K562 (cell line): ENCODE results near the gene BUB3. TPM values are rescaled to one million over a fixed set of nuclear protein-coding genes. Genes with fewer than 3 reads are reported as not detected.

ENCODE experiments used
- ATAC-seq: fragments of 200-7000 bp; cut with Tn5 transposase; 3 replicates; pipeline ENCODE4 v1.9.1; 2020; ENCODE audit warnings: moderate library complexity
- BruUV-seq: library from RNA; stranded (reverse); fragments of 400-500 nt; replicated peaks from 2 replicates; lab custom pipeline; 2021; lab: Mats Ljungman, UMichigan
- CTCF ChIA-PET: fragments of 300-600 bp; formaldehyde crosslinking; extraction: SDS; loops from one replicate; lab custom pipeline; 2021; ENCODE audit warnings: low intra/inter-chr PET ratio; lab: Yijun Ruan, JAX
- POLR2A ChIA-PET: fragments of 300-600, 350-650 bp; sonication (Branson Sonifier 250); formaldehyde crosslinking; extraction: SDS; loops from one replicate; lab custom pipeline; 2021; ENCODE audit warnings: antibody characterized with exemption, inconsistent platforms; lab: Yijun Ruan, JAX
- DNase-seq, 4 experiments: peaks; one replicate each; pipeline versions ENCODE4 v3.0.0 to v3.0.0-alpha.2; 2011 to 2018; ENCODE audit warnings: low spot score in 3 of 4, mixed read lengths in 3 of 4; ENCODE audit errors: extremely low read depth in 1 of 4
- FAIRE-seq: peaks from 2 replicates; lab custom pipeline; 2011; peaks lifted over from hg19 to GRCh38; lab: Jason Lieb, UNC
- H2AFZ ChIP-seq: 2 replicates; pipeline ENCODE4 v1.6.0; 2011; ENCODE audit warnings: low read depth, low read length, control low read depth, inconsistent platforms
- H3K27ac ChIP-seq: fragments of 200-600 bp; 3 replicates; pipeline ENCODE4 v1.8.0; 2011; ENCODE audit warnings: low read depth, mild to moderate bottlenecking, control low read depth, inconsistent platforms, low read length, moderate library complexity, mixed read lengths; ENCODE audit errors: extremely low read depth
- H3K27me3 ChIP-seq, 2 experiments: fragments of 300-600 bp in 1 of 2; 2 replicates in 1 of 2; 3 replicates in 1 of 2; pipeline versions ENCODE4 v1.6.0 to v1.8.0; 2011; ENCODE audit warnings: inconsistent platforms in 2 of 2, low read length in 2 of 2, mild to moderate bottlenecking in 1 of 2, mixed read lengths in 1 of 2, moderate library complexity in 1 of 2; ENCODE audit not compliant: control insufficient read depth in 2 of 2, insufficient read depth in 2 of 2
- H3K36me3 ChIP-seq: fragments of 300-600 bp; 3 replicates; pipeline ENCODE4 v1.8.0; 2011; ENCODE audit warnings: mild to moderate bottlenecking, low read length, inconsistent platforms; ENCODE audit not compliant: control insufficient read depth, insufficient read depth
- H3K4me1 ChIP-seq, 2 experiments: fragments of 200-600 bp in 1 of 2; replicated peaks in 1 of 2; 2 replicates in 1 of 2; 3 replicates in 1 of 2; pipeline versions ENCODE4 v1.5.1 to v1.8.0; 2011; ENCODE audit warnings: inconsistent platforms in 2 of 2, low read length in 2 of 2, mild to moderate bottlenecking in 1 of 2, mixed read lengths in 1 of 2, moderate library complexity in 1 of 2; ENCODE audit not compliant: control insufficient read depth in 2 of 2, insufficient read depth in 2 of 2
- H3K4me2 ChIP-seq: 2 replicates; pipeline ENCODE4 v1.6.1; 2011; ENCODE audit warnings: low read length, control low read depth, inconsistent platforms, mixed read lengths; ENCODE audit not compliant: insufficient read depth
- H3K4me3 ChIP-seq: fragments of 200-600 bp; sonication (generic), shearing (Covaris generic); 2 replicates; pipeline ENCODE4 v1.5.1; 2016; ENCODE audit warnings: control low read depth, inconsistent platforms
- H3K79me2 ChIP-seq: fragments of 200-600 bp; 3 replicates; pipeline ENCODE4 v1.8.0; 2011; ENCODE audit warnings: low read length, inconsistent platforms; ENCODE audit not compliant: control insufficient read depth, insufficient read depth
- H3K9ac ChIP-seq, 2 experiments: 2 replicates each; pipeline versions ENCODE4 v1.6.0 to v1.6.1; 2011; ENCODE audit warnings: low read depth in 2 of 2, low read length in 2 of 2, control low read depth in 1 of 2, inconsistent platforms in 1 of 2, mild to moderate bottlenecking in 1 of 2, mixed read lengths in 1 of 2; ENCODE audit not compliant: insufficient read depth in 1 of 2
- H3K9me1 ChIP-seq: one replicate; pipeline ENCODE4 v1.6.0; 2011; ENCODE audit warnings: inconsistent platforms, mild to moderate bottlenecking, low read length, moderate library complexity; ENCODE audit not compliant: control insufficient read depth, insufficient read depth
- H3K9me3 ChIP-seq: replicated peaks from 2 replicates; pipeline ENCODE4 v1.5.1; 2011; ENCODE audit warnings: low read depth, low read length, inconsistent platforms; ENCODE audit not compliant: control insufficient read depth, insufficient read depth
- H4K20me1 ChIP-seq: replicated peaks from 2 replicates; pipeline ENCODE4 v1.6.1; 2011; ENCODE audit warnings: low read length, inconsistent platforms, mixed read lengths; ENCODE audit not compliant: control insufficient read depth, insufficient read depth
- BCOR ChIP-seq: fragments of 450-650 bp; IDR thresholded peaks from 2 replicates; pipeline ENCODE4 v1.6.1; 2016
- C11orf30 ChIP-seq: fragments of 450-650 bp; IDR thresholded peaks from 2 replicates; pipeline ENCODE4 v1.6.1; 2016; ENCODE audit warnings: low read depth, mild to moderate bottlenecking
- GATA2 ChIP-seq: sonication (generic); formaldehyde crosslinking; IDR thresholded peaks from 2 replicates; pipeline ENCODE4 v1.4.0; 2020; ENCODE audit warnings: mild to moderate bottlenecking, missing genetic modification reagents
- HSF4 ChIP-seq: fragments of 250-450 bp; sonication (Bioruptor Pico); IDR thresholded peaks from 2 replicates; pipeline ENCODE4 v2.1.2; 2022; ENCODE audit warnings: mild to moderate bottlenecking, moderate library complexity, borderline replicate concordance
- TBL1XR1 ChIP-seq, 2 experiments: IDR thresholded peaks; 2 replicates each; pipeline ENCODE4 v1.6.1; 2012; ENCODE audit warnings: improper control_type of control experiment in 2 of 2, low read length in 2 of 2, mild to moderate bottlenecking in 1 of 2
- ZFP30 ChIP-seq: fragments of 250-450 bp; sonication (Bioruptor Pico); IDR thresholded peaks from 2 replicates; pipeline ENCODE4 v1.8.0; 2022; ENCODE audit warnings: moderate library complexity, mild to moderate bottlenecking, inconsistent platforms, borderline replicate concordance
- WGBS: fragments of 100-300 bp; shearing (Covaris generic); methylation state at CpG from one replicate; pipeline ENCODE4 v1.1.6; 2016; ENCODE audit warnings: low coverage, mixed read lengths; ENCODE audit not compliant: insufficient coverage; ENCODE audit errors: missing lambda C conversion rate; 5-methylcytosine and 5-hydroxymethylcytosine counted together
- in situ Hi-C: fragments of 300-500 bp; cut with MboI; formaldehyde crosslinking; loops from 4 replicates; pipeline ENCODE4 v1.15.0; 2018; ENCODE audit warnings: inconsistent platforms, mixed read lengths
- intact Hi-C: fragments of 100-400 bp; cut with micrococcal nuclease; formaldehyde crosslinking; loops from 2 replicates; pipeline ENCODE4 v1.14.2; 2022
- polyA plus RNA-seq, 8 experiments: library from polyadenylated mRNA; depleted of rRNA in 4 of 8; stranded (reverse) in 5 of 8; unstranded in 3 of 8; fragments of >200 nt; fragmentation: Nextera tagmentation in 2 of 8; fragmentation: Illumina TruSeq in 1 of 8; extraction: Ambion mirVana in 2 of 8; extraction: Trizol in 1 of 8; gene quantifications; 2 replicates each; pipeline versions ENCODE4 v1.2.1 to v1.2.3, GENCODE V29; 2011 to 2014; ENCODE audit warnings: inconsistent platforms in 1 of 8, missing spikeins in 1 of 8
- total RNA-seq, 7 experiments: library from RNA; depleted of rRNA in 6 of 7; stranded (reverse); fragments of >200 nt in 6 of 7; fragmentation: Illumina TruSeq in 2 of 7; extraction: Trizol in 2 of 7; gene quantifications; 2 replicates each; pipeline versions ENCODE4 v1.2.1 to v1.2.3, GENCODE V29; 2011 to 2021; ENCODE audit warnings: low replicate concordance in 1 of 7
- TF ChIP-seq, protein P1 (sequence below): sonication (generic); formaldehyde crosslinking; IDR thresholded peaks from 2 replicates; pipeline ENCODE4 v1.8.1; 2023; ENCODE audit warnings: mild to moderate bottlenecking, missing genetic modification reagents
- TF ChIP-seq, protein P2 (sequence below), 2 experiments: IDR thresholded peaks in 1 of 2; conservative IDR thresholded peaks in 1 of 2; 2 replicates each; pipeline ENCODE4 v1.6.1; 2016; ENCODE audit warnings: low read depth in 2 of 2, mild to moderate bottlenecking in 1 of 2, missing compliant biosample characterization in 1 of 2, missing genetic modification characterization in 1 of 2, moderate library complexity in 1 of 2

Gene BUB3
- total and polyA plus RNA-seq, 9 of the 15 experiments (the other 6 are each of a cell fraction or from before 2014, with no cell fraction given), result 167 to 761 (median 225) TPM

DNA sequence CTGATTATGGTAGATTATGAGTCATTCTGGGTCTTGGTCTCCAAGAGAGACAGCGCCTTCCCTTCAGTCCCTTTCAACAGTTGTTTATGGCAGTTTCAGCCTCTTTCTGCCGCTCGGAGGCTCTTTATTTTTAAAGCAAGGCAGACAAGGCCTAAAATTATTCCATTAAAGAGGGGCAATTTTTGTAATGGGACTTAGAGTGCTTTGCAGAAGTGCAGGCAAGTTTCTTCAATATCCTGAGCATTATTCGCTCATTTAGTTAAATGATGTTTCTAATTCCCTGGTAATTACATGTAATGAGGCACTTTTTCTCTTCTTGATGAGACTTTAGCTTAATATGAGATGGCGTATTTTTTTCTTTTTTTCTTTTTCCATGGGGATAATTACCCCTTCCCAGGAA lies 33.6 kb downstream of the BUB3 start (continued):
- TF ChIP-seq ZFP30 (no peak), HSF4 (CRISPR knock-in tag) (no peak)
- TF ChIP-seq, protein P1, sequence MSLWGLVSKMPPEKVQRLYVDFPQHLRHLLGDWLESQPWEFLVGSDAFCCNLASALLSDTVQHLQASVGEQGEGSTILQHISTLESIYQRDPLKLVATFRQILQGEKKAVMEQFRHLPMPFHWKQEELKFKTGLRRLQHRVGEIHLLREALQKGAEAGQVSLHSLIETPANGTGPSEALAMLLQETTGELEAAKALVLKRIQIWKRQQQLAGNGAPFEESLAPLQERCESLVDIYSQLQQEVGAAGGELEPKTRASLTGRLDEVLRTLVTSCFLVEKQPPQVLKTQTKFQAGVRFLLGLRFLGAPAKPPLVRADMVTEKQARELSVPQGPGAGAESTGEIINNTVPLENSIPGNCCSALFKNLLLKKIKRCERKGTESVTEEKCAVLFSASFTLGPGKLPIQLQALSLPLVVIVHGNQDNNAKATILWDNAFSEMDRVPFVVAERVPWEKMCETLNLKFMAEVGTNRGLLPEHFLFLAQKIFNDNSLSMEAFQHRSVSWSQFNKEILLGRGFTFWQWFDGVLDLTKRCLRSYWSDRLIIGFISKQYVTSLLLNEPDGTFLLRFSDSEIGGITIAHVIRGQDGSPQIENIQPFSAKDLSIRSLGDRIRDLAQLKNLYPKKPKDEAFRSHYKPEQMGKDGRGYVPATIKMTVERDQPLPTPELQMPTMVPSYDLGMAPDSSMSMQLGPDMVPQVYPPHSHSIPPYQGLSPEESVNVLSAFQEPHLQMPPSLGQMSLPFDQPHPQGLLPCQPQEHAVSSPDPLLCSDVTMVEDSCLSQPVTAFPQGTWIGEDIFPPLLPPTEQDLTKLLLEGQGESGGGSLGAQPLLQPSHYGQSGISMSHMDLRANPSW (CRISPR knock-in tag), result no peak

DNA sequence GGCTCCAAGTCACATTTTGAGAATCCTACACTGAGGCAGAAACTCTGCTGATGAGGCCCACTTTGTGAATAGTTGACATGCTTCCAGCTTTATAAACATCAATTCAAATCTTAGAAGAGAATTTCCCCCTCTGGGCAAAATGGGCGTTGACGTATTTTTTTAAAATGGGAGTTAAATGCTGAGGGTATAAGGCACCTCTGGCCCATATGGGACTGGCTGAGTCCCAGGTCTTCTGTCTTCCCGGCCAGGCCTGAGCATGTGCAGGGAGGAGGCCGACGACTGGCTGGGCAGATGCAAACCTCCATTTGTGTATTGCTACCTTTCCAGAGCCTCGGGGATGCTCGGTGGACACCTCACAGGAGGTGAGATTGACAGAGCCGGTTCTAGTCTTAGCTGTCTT lies 37.7 kb downstream of the BUB3 start:
- no peaks in the 10 kb centered on the region; a peak in 2 of 5 replicates for H3K4me1 ChIP-seq
- in situ Hi-C loops, result no loop called here
- TF ChIP-seq, protein P2, sequence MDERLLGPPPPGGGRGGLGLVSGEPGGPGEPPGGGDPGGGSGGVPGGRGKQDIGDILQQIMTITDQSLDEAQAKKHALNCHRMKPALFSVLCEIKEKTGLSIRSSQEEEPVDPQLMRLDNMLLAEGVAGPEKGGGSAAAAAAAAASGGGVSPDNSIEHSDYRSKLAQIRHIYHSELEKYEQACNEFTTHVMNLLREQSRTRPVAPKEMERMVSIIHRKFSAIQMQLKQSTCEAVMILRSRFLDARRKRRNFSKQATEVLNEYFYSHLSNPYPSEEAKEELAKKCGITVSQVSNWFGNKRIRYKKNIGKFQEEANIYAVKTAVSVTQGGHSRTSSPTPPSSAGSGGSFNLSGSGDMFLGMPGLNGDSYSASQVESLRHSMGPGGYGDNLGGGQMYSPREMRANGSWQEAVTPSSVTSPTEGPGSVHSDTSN (CRISPR knock-in tag; IDR thresholded peaks at IDR 0.05; ENCODE audit: low read depth), result no peak
- TF ChIP-seq, protein P2 (tag; conservative IDR thresholded peaks at IDR 0.05; ENCODE audit: low read depth), result no peak
- TF ChIP-seq C11orf30, result no peak
- TF ChIP-seq GATA2 (CRISPR knock-in tag), result no peak
- no peak for TF ChIP-seq TBL1XR1 (IDR thresholded peaks at IDR 0.05; ENCODE audit: low read length in 2 of 2)
- TF ChIP-seq BCOR, result no peak
- TF ChIP-seq, all 486 proteins: peak for 0
- no peaks in the 10 kb centered on the region for H3K36me3 ChIP-seq
- no TSS peak for BruUV-seq
- H3K4me3 ChIP-seq, result no peak overlapping the region
- no peaks in the 10 kb centered on the region for H3K27me3 ChIP-seq
- no peaks in the 10 kb centered on the region for H3K9me1 ChIP-seq
- no peak overlapping the region for H2AFZ ChIP-seq
- ChIA-PET CTCF (no interaction called here), POLR2A (interaction anchor here (1.2 kb wide), 1 partner anchor 24 kb away, joined by 5 read pairs; no protein-coding TSS in a partner anchor)
- intact Hi-C loops, result no loop called here
- no peak overlapping the region for H3K27ac ChIP-seq
- H3K79me2 ChIP-seq, result no peaks in the 10 kb centered on the region
- no peak overlapping the region for H3K9ac ChIP-seq
- WGBS, result 20% methylated on average over 6 of the region's 8 CpGs
- H4K20me1 ChIP-seq, result no peaks in the 10 kb centered on the region
- no peak for DNase-seq
- no peaks in the 10 kb centered on the region for H3K9me3 ChIP-seq
- FAIRE-seq, result no peak
- no peak for ATAC-seq
- H3K4me2 ChIP-seq, result no peak overlapping the region
